Left renal cortex interstitium (tissue), 4 donors: ENCODE results near the gene FAM219A. TPM values are rescaled to one million over a fixed set of nuclear protein-coding genes. Genes with fewer than 3 reads are reported as not detected.

Experiments
- DNase-seq, 4 donors: peaks; one replicate each; pipeline ENCODE4 v3.0.0-alpha.2; 2013; ENCODE audit warnings: low read depth in 4 of 4, low spot score in 2 of 4, missing footprints in 1 of 4
- polyA plus RNA-seq, 4 donors: library from polyadenylated mRNA; unstranded; fragments of 120-200 nt; gene quantifications; one replicate each; pipeline ENCODE4 v1.2.1, GENCODE V29; 2013; ENCODE audit not compliant: insufficient read length in 4 of 4

The FAM219A gene
- polyA plus RNA-seq, 4 donors: 12.9 to 15.2 (median 13.4) TPM

GRCh38 chr9:34405719-34406118 is 52.7 kb downstream of the FAM219A start:
- no peak for DNase-seq

- no peak for DNase-seq
Observed at GRCh38 chr9:34403554-34404380, 54.6 kb downstream of the FAM219A start.

GRCh38 chr9:34400686-34401602 is 57.4 kb downstream of the FAM219A start:
- no peak for DNase-seq

- no peak for DNase-seq
Observed at GRCh38 chr9:34400275-34400674, 58.1 kb downstream of the FAM219A start.

GRCh38 chr9:34399729-34400128 is 58.6 kb downstream of the FAM219A start:
- no peak for DNase-seq

GRCh38 chr9:34398875-34399274 is 59.5 kb downstream of the FAM219A start:
- no peak for DNase-seq

GRCh38 chr9:34396276-34397214 is 61.8 kb downstream of the FAM219A start:
- no peak for DNase-seq

- DNase-seq: no peak
Observed at GRCh38 chr9:34392511-34392910, 65.9 kb downstream of the FAM219A start.

- DNase-seq: no peak
Observed at GRCh38 chr9:34387239-34387638, 71.1 kb downstream of the FAM219A start.

- no peak for DNase-seq
Observed at GRCh38 chr9:34386656-34387055, 71.7 kb downstream of the FAM219A start.

GRCh38 chr9:34385561-34386230 is 72.7 kb downstream of the FAM219A start:
- no peak for DNase-seq

- no peak for DNase-seq
Observed at GRCh38 chr9:34384368-34385165, 73.8 kb downstream of the FAM219A start.

GRCh38 chr9:34383904-34384303 is 74.5 kb downstream of the FAM219A start:
- DNase-seq: no peak

GRCh38 chr9:34382879-34383278 is 75.5 kb downstream of the FAM219A start:
- no peak for DNase-seq

GRCh38 chr9:34382054-34382453 is 76.3 kb downstream of the FAM219A start:
- no peak for DNase-seq

GRCh38 chr9:34381323-34381722 is 77.0 kb downstream of the FAM219A start:
- no peak for DNase-seq

GRCh38 chr9:34380511-34381315 is 77.7 kb downstream of the FAM219A start:
- no peak for DNase-seq

- DNase-seq: no peak
Observed at GRCh38 chr9:34380034-34380510, 78.3 kb downstream of the FAM219A start.
